Natural killer cell treated with Interleukin-12 subunit alpha and Interleukin-12 subunit beta and Interleukin-15 and Interleukin-18, amount 100 ng/mL, for 72 hours (primary cell): Measurements from ENCODE around the gene GRHL1. TPM values are rescaled to one million over a fixed set of nuclear protein-coding genes. Genes with fewer than 3 reads are reported as not detected.

ENCODE experiments used
- ATAC-seq, 2 donors: fragments of 150-1000 bp; cut with Tn5 transposase in 1 of 2; sonication (Bioruptor Pico), chemical (Tn5 transposase) in 1 of 2; 2 replicates each; pipeline ENCODE4 v1.10.0; 2021
- DNase-seq: peaks from one replicate; pipeline ENCODE4 v3.0.0; 2022; ENCODE audit warnings: low spot score
- H3K27ac Mint-ChIP-seq, 2 donors: 1 replicate in 1 of 2; 2 replicates in 1 of 2; pipeline ENCODE4 v1.8.0; 2022; ENCODE audit warnings: mixed read lengths in 2 of 2, mild to moderate bottlenecking in 1 of 2, moderate library complexity in 1 of 2
- H3K27me3 Mint-ChIP-seq, 2 donors: 1 replicate in 1 of 2; 2 replicates in 1 of 2; pipeline ENCODE4 v1.8.0; 2022; ENCODE audit warnings: mixed read lengths in 2 of 2
- H3K36me3 Mint-ChIP-seq: one replicate; pipeline ENCODE4 v1.8.0; 2022; ENCODE audit warnings: mixed read lengths
- H3K4me1 Mint-ChIP-seq, 2 donors: 1 replicate in 1 of 2; 2 replicates in 1 of 2; pipeline ENCODE4 v1.8.0; 2022; ENCODE audit warnings: low read depth in 2 of 2, mixed read lengths in 2 of 2, mild to moderate bottlenecking in 1 of 2
- H3K4me3 Mint-ChIP-seq: one replicate; pipeline ENCODE4 v1.8.0; 2022; ENCODE audit warnings: mixed read lengths
- H3K9me3 Mint-ChIP-seq: 2 replicates; pipeline ENCODE4 v1.8.0; 2022; ENCODE audit warnings: mixed read lengths
- total RNA-seq, 2 donors: library from RNA; stranded (reverse); gene quantifications; one replicate each; pipeline ENCODE4 v1.2.3, GENCODE V29; 2022

The GRHL1 gene
- total RNA-seq, 2 donors from 2014 or later = 1.1 to 1.4 TPM

DNA sequence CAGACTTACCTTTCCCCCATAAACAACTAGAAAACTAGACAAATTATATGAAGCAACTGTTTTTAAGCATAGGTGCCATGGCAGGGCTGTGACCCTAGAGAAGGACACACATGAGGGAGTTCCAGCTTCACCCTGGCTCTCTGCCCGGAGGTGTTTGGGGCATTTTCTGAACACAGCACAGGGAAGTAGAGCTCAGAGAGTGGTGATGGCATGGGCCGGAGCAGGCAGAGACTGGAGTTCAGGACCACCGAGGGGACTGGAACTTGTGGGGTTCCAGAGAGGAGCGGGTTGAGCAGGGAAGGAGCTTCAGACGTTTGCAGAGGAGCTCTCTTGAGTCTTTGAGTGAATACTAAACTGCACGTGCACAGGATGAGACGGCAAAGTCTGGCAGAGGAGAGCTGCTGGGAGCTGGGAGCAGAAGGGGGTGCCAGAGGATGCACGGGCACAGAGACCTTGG is 65.3 kb downstream of the GRHL1 start:
- no peaks in the 10 kb centered on the region for H3K4me1 Mint-ChIP-seq
- H3K4me3 Mint-ChIP-seq = no peak overlapping the region
- peak in 1 of 2 donors; percentile 28 for ATAC-seq
- no peak overlapping the region for H3K27ac Mint-ChIP-seq
- no peaks in the 10 kb centered on the region for H3K36me3 Mint-ChIP-seq
- no peak for DNase-seq
- H3K27me3 Mint-ChIP-seq = peaks cover 0 to 4% of the 10 kb centered on the region in 2 donors
- H3K9me3 Mint-ChIP-seq = no peaks in the 10 kb centered on the region

DNA sequence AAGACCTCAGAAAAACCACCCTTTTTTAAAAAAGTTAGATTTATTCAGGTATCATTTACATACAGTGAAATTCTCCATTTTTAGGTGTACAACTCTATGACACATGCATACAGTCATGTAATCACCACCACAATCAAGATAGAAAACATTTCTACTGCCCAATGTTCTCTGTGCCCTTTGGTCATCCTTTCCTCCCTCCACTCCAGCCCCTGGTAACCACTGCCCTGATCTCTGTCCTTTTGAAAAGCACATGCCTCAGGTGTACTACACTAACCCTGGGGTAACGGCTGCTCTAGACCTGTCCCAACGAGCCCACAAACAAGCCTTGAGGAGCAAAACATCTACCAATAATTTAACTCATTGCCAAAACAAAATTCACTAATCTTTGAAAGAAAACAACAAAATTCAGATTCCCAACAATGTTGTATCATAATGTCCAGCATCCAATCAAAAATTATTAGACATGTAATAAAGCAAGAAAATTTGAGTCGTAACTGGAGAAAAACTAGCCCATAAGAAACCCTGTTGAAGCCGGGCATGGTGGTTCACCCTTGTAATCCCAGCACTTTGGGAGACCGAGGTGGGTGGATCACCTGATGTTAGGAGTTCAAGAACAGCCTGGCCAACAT is 65.9 kb downstream of the GRHL1 start:
- H3K4me3 Mint-ChIP-seq = no peak overlapping the region
- no peaks in the 10 kb centered on the region for H3K36me3 Mint-ChIP-seq
- ATAC-seq (no peak), DNase-seq (no peak)
- H3K27ac Mint-ChIP-seq = no peak overlapping the region
- H3K4me1 Mint-ChIP-seq = no peaks in the 10 kb centered on the region
- H3K27me3 Mint-ChIP-seq = peaks cover 0 to 4% of the 10 kb centered on the region in 2 donors
- no peaks in the 10 kb centered on the region for H3K9me3 Mint-ChIP-seq

DNA sequence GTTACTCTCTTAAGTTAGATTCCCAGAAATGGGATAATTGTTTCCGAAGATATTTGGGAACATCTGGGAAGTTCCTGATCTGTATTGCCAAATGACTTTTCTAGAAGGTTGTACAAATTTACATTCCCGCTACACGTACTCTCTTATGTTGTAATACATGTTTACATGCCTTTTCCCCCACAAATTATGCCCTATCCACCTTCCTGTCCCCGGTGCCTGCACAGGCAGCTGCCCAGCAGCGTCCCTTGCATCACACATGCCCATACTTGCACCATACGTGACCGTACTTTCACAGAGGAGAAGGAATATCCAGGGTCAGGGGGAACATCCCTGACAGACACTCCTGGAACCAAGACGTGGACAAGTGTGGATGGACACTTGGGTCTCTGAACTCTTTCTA is 67.7 kb downstream of the GRHL1 start:
- no peak for ATAC-seq
- DNase-seq = no peak
- H3K4me1 Mint-ChIP-seq = no peaks in the 10 kb centered on the region
- no peaks in the 10 kb centered on the region for H3K9me3 Mint-ChIP-seq
- no peak overlapping the region for H3K4me3 Mint-ChIP-seq
- H3K27ac Mint-ChIP-seq = no peak overlapping the region
- no peaks in the 10 kb centered on the region for H3K36me3 Mint-ChIP-seq
- H3K27me3 Mint-ChIP-seq = peaks cover 0 to 4% of the 10 kb centered on the region in 2 donors

DNA sequence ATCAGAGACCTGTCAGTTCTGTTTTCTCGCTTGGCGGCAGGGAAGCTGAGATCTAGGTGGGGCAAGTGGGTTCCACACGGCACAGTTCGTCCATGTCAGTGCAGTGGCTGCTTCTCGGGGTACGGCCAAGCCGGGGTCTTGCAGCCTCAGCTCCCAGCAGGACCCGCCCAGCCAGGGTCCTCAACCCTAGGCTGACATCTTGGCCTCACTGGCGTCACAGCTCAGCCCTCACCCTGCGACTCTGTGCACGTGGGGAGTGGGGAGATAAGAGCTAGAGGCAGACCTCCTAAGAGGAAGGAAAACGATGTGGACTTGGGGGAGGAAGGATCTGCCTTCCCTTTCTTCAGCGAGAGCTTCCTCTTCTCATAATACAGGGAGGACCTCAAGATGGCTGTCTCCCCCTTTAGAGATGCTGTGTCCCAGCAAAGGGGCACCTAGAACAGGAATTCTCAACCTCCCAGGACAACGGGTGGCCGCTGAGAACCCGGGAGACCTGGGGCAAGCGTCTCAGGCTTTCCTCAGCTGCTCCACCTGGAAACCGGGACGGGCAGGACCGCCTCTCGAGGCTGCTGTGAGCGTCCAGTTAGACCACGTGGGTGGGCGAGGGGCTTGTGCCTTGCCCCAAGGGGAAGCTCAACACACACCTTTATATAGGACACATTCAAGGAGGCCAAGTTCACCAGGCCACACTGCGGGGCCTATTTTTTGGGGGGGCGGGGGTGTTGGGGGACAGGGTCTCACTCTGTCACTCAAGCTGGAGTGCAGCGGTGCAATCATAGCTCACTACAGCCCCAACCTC is 68.3 kb downstream of the GRHL1 start:
- Mint-ChIP-seq H3K36me3 (no peaks in the 10 kb centered on the region), H3K27ac (no peak overlapping the region), H3K4me3 (no peak overlapping the region), H3K4me1 (no peaks in the 10 kb centered on the region), H3K9me3 (no peaks in the 10 kb centered on the region), H3K27me3 (peaks cover 0 to 4% of the 10 kb centered on the region in 2 donors)
- DNase-seq (no peak), ATAC-seq (no peak)

DNA sequence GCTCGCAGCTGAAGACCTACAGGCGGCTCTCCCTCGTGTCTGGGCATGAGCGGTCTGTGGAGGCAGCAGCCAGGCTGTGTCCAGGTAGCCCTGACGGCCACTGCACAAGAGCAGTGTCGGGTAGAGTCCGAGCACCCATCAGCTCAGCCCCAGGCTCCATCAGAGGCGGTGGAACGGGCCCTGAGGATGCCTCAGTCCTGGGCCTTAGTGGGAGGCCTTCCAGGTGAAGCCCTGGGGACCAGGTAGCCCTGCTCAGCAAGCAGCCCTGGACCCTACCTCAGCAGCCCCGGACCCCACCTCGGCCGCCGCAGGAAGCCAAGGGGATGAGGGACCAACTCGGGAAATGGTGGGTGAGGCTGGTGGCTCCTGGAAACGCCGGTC is 70.5 kb downstream of the GRHL1 start:
- Mint-ChIP-seq H3K36me3 (no peaks in the 10 kb centered on the region), H3K4me3 (no peak overlapping the region), H3K4me1 (no peaks in the 10 kb centered on the region), H3K27me3 (peaks cover 0 to 4% of the 10 kb centered on the region in 2 donors), H3K9me3 (no peaks in the 10 kb centered on the region), H3K27ac (no peak overlapping the region)
- no peak for DNase-seq
- peak in 1 of 2 donors; percentile 13 for ATAC-seq

DNA sequence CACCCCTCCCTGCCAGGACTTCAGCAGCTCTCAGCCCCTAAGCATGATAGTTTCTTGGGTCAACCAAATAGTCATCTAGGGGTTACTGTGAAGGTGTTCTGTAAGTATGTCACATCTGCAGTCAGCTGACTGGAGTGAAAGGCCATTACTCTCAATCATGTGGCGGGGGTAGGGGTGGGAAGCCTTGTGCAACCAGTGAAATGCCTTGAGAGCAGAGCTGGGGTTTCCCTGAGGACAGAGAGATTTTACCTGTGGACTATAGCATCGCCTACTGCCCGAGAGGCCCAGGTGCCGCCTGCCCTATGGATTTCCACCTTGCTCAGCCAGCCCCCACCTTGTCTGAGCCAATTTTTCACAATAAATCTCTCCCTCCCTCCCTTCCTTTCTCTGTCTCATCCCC is 71.0 kb downstream of the GRHL1 start:
- Mint-ChIP-seq H3K27ac (no peak overlapping the region), H3K9me3 (no peaks in the 10 kb centered on the region)

DNA sequence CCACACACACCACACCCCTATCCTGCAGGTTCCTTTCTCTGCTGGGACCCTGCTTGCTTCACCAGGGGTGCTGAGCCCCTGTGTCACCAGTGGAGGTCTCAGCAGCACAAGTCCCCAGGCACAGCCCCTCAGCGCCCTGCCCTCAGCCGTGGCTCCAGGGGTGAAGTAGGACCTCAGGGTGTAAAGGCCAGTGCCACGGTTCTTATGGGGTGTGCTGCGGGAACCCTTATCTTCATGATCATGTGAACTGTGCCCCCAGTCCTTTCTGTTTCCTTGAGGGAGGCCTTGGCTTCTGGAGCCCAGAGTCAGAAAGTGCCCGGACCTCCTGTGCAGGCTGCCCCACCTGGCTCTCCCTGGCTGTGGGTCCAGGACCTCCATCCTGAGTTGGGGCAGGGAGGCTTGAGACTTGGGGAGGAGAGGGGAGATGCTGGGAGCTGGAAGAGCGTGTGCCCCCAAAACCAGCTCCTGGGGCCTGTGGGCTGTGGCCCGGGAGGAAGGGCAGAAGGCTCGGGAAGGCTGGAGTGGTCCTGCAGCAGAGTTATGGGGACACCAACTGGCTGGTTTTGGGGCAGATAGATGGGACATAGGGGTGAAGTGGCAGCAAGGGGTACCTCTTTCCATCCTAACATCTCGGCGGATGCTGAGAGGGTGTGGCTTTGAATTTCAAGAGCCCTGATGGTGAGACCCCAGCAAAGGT is 71.6 kb downstream of the GRHL1 start:
- H3K9me3 Mint-ChIP-seq = no peaks in the 10 kb centered on the region
- no peak for DNase-seq
- no peak overlapping the region for H3K27ac Mint-ChIP-seq
- no peaks in the 10 kb centered on the region for H3K36me3 Mint-ChIP-seq
- peak in 1 of 2 donors; percentile 3 for ATAC-seq
- no peak overlapping the region for H3K4me3 Mint-ChIP-seq
- no peaks in the 10 kb centered on the region for H3K4me1 Mint-ChIP-seq
- H3K27me3 Mint-ChIP-seq = peaks cover 0 to 4% of the 10 kb centered on the region in 2 donors

More for the DNA sequence above, 71.0 kb downstream of the GRHL1 start:
- no peak overlapping the region for H3K4me3 Mint-ChIP-seq
- peaks cover 0 to 4% of the 10 kb centered on the region in 2 donors for H3K27me3 Mint-ChIP-seq
- DNase-seq = no peak
- no peaks in the 10 kb centered on the region for H3K36me3 Mint-ChIP-seq
- H3K4me1 Mint-ChIP-seq = no peaks in the 10 kb centered on the region
- no peak for ATAC-seq

DNA sequence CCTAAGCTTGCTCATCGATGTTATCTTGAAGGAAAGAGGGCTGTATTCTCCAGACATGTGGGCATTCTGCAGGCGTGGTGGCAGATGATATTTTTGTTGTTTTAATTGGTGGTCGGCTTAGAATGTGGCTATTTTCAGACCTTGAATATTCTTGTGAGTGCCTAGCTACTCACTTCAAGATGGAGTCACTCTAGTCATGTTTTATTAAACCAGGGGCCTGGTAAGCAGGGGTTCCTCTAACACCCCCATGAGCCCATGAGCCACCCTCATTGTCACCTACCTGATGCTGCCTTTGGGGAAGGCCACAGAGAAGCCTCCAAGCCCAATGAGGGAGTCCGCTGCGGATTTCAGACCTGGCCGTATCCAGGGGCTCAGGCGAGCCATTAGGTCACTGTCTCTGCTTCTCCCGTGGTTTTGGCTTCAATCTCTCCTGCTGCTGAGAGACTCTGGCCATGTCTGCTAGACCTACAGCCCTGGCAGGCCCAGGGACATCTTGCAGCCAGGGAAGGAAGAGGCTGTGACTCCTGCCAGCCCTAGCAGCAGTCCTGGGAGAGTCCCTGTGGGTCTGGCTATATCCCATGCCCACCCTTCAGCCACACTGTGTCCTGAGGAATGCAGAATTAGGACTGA is 75.6 kb downstream of the GRHL1 start:
- DNase-seq (no peak), ATAC-seq (no peak)
- H3K27me3 Mint-ChIP-seq = no peaks in the 10 kb centered on the region
- H3K9me3 Mint-ChIP-seq = no peaks in the 10 kb centered on the region
- no peak overlapping the region for H3K27ac Mint-ChIP-seq
- H3K4me1 Mint-ChIP-seq = peaks cover 13 to 17% of the 10 kb centered on the region in 2 donors
- no peaks in the 10 kb centered on the region for H3K36me3 Mint-ChIP-seq
- no peak overlapping the region for H3K4me3 Mint-ChIP-seq

DNA sequence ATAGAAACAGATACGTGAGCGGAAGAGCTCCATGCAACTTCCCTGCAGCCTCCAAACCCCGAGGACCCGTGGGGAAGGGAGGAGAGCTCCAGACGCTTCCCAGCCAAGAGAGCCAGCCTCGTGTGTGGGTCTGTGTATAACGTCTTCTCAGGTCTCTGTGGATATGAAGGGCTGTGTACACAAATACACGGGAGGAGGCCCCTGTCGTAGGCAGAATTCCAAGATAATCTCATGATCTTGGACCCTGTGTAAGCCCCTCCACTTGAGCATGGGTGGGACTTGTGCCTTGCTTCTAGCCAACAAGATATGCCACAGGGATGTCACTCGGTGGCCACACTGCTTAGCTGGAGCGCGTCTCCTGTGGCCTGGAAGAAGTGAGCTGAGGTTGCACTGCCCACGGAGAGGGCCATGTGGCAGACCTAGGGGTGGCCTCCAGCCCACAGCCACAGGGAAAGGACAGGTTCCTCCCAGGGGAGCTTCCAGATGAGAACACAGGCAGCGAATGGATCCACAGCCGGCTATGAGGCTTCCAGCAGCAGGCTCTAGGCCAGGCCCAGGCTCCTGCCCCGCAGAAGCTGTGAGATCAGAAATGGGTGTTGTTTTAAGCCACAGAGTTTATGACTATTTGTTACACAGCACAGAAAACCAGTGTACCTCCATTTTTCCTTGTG is 76.3 kb downstream of the GRHL1 start:
- ATAC-seq = no peak

DNA sequence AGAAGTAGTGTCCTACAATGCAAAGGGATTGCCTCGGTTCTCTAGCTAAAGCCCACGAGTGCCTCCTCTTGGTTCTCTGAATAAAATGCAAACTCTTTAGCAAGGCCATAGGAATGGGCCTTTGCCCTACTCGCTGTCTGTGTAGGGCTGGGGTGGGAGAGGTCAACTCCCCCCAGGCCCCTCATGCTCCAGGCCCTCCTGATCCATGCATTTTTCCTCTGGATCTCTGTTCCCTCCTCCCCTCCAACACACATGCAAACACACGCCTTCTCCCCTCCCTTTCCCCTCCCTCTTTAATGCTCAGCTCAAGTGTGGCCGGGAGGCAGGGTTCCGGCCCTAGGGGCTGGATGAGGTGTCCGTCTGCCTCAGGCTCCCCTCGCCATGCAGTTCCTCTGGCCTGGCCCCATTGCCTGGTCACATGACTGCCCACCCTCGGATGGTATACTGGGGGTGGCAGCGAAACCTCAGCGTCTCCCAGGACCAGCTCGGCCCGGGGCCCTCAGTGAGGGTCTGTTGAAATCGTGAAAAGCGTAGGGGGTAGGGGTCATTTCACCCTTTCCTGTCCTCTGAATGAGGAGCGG is 77.0 kb downstream of the GRHL1 start:
- Mint-ChIP-seq H3K4me1 (peaks cover 13 to 22% of the 10 kb centered on the region in 2 donors), H3K27ac (peak overlapping the region; percentile 86 to 89), H3K4me3 (peak overlapping the region; percentile 86), H3K27me3 (no peaks in the 10 kb centered on the region), H3K9me3 (no peaks in the 10 kb centered on the region), H3K36me3 (no peaks in the 10 kb centered on the region)
- DNase-seq (no peak), ATAC-seq (no peak)

More for the DNA sequence above, 76.3 kb downstream of the GRHL1 start:
- Mint-ChIP-seq H3K4me1 (peaks cover 13 to 22% of the 10 kb centered on the region in 2 donors), H3K36me3 (no peaks in the 10 kb centered on the region), H3K9me3 (no peaks in the 10 kb centered on the region), H3K27me3 (no peaks in the 10 kb centered on the region), H3K4me3 (no peak overlapping the region), H3K27ac (no peak overlapping the region)
- DNase-seq = no peak

DNA sequence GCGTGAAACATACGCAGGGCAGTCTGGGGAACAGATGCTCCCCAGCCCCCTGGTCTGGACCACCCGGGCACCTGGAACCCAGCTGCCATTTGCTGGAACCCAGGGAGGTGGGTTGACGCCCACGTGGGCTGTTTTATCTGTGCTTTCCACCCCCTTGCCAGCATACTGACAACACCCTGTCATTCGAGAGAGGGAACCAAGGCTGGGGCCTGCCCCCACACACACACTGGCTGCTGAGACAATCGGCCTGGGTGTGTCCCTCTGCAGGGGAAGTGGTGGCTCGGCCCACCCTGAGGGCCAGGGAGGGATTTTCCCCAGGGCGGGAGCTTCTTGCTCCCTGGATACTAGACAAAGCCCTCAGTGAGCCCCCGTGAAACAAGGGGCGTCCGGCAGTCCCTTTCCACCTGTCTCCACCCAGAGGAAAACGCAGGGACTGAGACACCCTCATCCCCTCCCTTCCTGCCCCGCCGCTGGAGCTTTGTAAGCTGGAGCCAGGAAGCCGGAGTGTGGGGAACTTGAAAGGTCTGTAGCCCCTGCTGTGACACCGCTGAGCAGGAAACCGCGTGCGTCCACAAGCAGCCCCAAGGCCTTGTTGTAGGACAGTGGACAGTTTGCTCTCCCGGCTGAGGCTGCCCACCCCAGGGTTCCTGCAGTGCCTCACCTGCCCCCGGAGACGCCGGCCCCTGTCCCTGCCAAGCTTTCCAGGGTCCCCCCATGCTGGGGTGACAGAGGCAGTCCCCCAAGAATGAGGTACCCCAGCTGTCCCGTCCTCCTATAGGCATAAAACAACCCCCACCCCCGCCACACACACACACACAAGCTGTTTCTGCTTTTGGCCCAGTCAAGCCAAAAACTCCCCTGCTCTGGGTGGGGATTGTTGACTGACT is 77.7 kb downstream of the GRHL1 start:
- Mint-ChIP-seq H3K36me3 (no peaks in the 10 kb centered on the region), H3K27me3 (no peaks in the 10 kb centered on the region), H3K9me3 (no peaks in the 10 kb centered on the region), H3K4me3 (peak overlapping the region; percentile 86), H3K27ac (peak overlapping the region; percentile 86 to 89), H3K4me1 (peaks cover 16 to 25% of the 10 kb centered on the region in 2 donors)
- peak; percentile 91 to 95 for ATAC-seq
- DNase-seq = peak; percentile 82

DNA sequence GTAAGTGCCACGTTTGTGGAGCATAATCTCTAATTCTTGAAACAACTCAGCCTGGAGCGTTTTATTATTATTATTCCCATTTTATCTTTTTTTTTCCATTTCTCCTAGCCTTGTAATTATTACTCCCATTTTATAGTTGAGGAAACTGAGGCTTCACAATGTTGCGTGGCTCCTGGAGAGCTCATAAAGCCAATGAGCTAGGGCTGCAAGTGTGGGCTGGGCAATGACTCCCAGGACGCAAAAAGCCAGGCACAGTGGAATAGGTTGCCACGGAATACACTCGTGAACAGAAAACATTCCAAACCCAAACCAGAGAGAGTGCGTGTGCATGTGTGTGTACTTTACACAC is 78.4 kb downstream of the GRHL1 start:
- Mint-ChIP-seq H3K9me3 (no peaks in the 10 kb centered on the region), H3K4me1 (peaks cover 22 to 29% of the 10 kb centered on the region in 2 donors), H3K36me3 (no peaks in the 10 kb centered on the region), H3K27ac (peak overlapping the region; percentile 86 to 89), H3K4me3 (peak overlapping the region; percentile 86), H3K27me3 (no peaks in the 10 kb centered on the region)
- ATAC-seq (no peak), DNase-seq (no peak)
